ENCODE data around the gene PLEKHG2. TPM values are rescaled to one million over a fixed set of nuclear protein-coding genes. Genes with fewer than 3 reads are reported as not detected.

The PLEKHG2 gene, protein sequence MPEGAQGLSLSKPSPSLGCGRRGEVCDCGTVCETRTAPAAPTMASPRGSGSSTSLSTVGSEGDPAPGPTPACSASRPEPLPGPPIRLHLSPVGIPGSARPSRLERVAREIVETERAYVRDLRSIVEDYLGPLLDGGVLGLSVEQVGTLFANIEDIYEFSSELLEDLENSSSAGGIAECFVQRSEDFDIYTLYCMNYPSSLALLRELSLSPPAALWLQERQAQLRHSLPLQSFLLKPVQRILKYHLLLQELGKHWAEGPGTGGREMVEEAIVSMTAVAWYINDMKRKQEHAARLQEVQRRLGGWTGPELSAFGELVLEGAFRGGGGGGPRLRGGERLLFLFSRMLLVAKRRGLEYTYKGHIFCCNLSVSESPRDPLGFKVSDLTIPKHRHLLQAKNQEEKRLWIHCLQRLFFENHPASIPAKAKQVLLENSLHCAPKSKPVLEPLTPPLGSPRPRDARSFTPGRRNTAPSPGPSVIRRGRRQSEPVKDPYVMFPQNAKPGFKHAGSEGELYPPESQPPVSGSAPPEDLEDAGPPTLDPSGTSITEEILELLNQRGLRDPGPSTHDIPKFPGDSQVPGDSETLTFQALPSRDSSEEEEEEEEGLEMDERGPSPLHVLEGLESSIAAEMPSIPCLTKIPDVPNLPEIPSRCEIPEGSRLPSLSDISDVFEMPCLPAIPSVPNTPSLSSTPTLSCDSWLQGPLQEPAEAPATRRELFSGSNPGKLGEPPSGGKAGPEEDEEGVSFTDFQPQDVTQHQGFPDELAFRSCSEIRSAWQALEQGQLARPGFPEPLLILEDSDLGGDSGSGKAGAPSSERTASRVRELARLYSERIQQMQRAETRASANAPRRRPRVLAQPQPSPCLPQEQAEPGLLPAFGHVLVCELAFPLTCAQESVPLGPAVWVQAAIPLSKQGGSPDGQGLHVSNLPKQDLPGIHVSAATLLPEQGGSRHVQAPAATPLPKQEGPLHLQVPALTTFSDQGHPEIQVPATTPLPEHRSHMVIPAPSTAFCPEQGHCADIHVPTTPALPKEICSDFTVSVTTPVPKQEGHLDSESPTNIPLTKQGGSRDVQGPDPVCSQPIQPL (N-terminal part only)
- 11.8 and 14.2 TPM in 2 replicates for total RNA-seq

DNA sequence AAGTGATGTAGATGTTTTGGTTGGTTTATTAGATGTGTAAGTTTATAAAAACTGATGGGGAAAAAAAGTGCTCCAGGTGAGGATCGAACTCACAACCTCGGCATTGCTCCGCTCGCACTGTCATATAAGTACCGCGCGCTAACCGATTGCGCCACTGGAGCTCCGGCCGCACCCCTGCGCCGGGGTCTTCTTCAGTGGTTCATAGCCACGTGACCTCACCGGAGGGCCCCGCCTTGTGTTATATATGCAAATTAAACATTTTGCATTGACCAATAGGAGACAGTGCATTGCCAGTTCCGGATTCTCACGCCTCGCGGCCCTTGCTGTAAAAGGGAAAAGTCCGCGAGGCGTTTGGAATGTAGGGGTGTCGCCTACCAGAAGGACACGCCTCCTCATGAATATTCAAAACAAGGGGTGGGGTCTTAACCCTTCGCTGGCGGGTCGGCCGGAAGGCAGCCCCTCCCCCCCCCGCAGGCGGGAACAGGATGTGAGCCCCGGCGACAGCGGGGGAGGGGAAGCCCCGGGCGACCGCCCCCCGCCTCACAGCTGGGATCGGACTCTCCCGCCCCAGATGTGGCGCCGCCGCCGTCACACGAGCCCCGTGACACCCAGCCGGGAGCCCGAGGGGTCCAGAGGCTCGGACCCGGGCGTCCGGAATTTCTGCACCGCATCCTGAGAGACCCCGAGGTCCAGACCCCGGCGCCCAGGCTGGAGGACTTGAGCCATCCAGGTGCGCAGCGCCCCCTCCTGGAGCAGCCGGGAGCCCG is at the start of gene PLEKHG2:
Gene PLEKHG2, plus strand, starts transcription at position 570 of the 767 bp plus-strand sequence. CDS start 1,418 bp downstream, outside the sequence.

DNA sequence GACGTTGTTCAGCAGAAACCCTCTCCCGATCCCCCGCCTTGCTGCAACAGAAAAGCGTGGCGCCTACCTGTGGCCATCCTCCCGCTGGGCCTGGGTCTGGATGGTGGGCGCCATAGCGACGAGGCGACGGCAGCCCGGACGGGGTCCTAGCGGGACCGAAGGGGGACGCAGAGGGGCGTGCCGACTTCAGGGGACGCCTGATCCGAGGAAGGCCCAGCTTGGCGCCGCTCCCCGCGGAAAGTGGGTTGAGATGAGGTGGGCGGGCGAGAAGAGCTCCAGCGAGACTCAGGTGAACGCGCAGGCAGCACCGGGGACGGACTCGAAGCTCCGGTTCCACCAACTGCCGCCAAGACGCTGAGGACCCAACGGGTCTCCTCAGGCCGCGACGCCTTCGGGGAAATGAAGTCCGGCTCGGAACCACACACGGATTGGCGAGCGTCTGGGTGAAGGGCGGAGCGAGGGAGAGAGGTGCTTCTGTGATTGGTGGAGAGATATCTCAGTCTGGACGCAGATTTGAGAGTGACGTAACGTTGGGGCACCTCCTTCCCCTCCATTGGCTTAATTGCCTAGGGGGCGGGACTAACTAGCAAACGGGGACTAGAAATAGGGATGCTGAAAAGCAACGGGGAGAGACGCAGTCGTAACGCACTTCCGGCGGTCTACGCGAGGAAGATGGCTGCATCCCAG is 21.6 kb upstream of the PLEKHG2 start, which contains the start of the genes MED29 and PAF1:
Gene MED29, plus strand, starts transcription at position 628 of the 687 bp plus-strand sequence. Its CDS starts 45 bp downstream, at position 673.
Gene PAF1, minus strand, starts transcription at position 356 of the 687 bp plus-strand sequence. Its CDS starts 242 bp downstream, at position 114.

DNA sequence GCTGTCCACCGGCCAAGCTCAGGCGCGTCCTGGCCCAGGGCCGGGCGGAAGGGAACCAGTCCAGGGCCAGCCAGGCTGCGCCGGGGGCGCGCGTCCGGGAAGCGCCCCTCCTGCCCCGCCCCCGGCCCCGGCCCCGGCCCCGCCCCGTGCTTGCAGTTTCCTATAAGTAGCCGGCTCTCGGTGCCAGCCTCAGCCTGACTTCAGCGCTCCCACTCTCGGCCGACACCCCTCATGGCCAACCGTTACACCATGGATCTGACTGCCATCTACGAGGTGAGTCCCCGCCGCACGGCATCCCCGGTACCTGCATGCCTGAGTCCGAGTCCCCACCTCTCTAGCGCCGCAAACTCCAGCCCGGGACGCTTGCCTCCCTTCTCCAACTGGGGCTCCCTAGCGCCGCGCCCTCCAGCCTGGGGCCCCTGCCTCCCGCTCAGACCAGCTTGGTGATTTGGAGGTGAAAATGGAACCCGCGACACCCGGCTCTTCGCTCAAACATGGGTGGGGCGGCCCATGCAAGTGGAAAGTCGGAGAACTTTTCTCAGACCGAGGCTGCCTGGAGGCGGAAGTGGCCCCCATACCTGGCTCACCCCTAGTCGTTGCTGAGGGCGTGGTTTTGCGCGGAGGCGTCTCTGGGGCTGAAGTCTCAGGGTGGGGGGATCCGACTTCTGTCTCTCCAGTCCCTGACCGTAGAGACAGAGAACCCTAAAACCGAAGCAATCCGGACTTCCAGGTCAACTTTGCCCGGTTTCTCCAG is 5.6 kb upstream of the PLEKHG2 start, which contains the start of gene ZFP36:
Gene ZFP36, plus strand, starts transcription at position 192 of the 754 bp plus-strand sequence. Its CDS starts 58 bp downstream, at position 250.

DNA sequence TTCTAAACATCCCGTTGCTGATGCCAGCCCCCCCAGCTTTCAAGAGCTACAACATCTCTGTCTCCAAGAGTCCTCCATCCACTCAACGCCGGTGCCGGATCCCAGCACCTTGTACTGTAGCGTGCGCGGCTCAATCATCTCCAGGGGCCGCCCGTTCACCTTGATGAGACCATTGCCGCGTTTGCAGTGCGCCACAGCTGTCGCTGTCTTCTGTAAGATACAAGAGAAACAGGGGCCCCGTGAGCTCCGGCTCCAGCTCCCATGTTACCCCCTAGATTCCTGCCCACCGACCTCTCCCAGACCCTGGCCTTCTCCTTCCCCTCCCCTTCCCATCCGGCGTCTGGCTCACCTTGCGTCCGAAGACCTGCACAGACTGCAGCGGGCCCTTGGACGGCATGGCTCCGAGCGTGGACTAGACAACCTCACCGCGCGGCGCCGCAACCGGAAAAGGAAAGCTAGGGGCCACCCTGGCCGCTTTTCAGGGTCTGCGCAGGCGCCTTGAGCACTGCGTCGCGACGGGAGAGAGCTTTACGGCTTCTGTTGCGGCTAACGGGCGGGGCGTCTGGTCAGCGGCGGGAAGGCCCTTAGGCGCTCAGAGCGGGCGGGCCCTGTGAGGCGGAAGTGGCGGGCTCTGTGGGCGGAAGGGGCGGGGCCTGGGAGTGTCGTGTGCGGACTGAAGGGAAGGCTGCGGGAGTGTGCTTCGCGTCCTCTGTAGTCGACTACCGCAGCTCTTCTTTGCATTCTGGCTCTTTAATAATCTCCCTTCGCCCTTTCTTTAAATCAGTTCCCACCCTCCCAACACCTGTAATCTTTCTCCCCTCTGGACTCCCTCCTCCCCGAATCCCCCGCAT is 23.3 kb downstream of the PLEKHG2 start, which contains the start of gene RPS16:
Gene RPS16, minus strand, starts transcription at position 451 of the 851 bp plus-strand sequence. Its CDS starts 54 bp downstream, at position 397.

DNA sequence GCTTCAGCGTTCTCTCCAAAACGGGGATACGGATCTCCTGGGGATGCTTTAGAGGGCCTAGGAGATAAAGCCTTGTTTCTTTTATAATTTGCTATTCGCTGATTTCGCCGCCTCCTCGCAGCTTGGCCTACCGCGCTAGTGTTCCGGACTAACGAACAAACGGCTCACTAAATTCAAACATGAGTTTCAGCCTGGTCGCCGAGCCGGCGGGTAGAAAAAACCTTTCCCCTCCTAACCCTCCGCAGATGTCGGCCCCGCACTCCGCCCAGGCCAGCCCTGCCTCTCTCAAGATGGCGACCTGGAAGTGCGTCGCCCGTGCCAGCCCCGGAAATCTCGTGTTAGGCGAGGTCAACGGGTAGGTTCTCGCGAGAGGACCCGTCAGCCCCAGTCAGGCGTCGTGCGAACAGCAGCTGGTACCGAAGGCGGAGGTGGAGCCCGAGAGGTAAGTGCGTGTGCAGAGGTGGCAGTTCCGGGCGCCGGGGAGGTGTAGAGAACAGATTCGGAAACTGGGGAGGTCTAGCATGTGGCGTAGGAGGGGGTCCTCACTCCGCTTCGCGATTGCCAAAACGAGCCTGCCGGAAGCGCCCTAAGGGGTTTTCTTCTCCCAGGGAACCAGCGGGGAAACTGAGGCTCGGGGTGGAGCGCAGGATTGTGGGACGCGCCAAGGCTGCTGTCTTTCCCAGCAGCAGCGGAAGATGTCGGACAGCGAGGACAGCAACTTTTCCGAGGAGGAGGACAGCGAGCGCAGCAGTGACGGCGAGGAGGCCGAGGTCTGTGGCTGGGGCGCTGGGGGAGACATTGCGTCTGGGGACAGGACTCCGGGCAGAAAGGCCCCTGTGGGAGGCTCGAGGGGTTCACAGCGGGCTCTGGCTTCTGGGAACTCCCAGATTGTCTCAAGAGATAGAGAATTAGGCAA is 33.0 kb downstream of the PLEKHG2 start, which contains the start of gene SUPT5H:
Gene SUPT5H, plus strand, starts transcription at position 387 of the 916 bp plus-strand sequence. Its CDS starts 309 bp downstream, at position 696.

Other genes with a start within 250 kb of the PLEKHG2 start
- gene NCCRP1, start 215.7 kb upstream of the PLEKHG2 start, total RNA-seq = not detected in 2 replicates
- not detected in 2 replicates for gene SYCN, start 208.4 kb upstream of the PLEKHG2 start, total RNA-seq
- gene IFNL3, start 167.7 kb upstream of the PLEKHG2 start, total RNA-seq = not detected in 2 replicates
- gene IFNL4, start 163.8 kb upstream of the PLEKHG2 start, total RNA-seq = not detected in 2 replicates
- gene IFNL2, start 144.3 kb upstream of the PLEKHG2 start, total RNA-seq = not detected in 2 replicates
- not detected in 2 replicates for gene IFNL1, start 116.3 kb upstream of the PLEKHG2 start, total RNA-seq
- gene LRFN1, start 91.8 kb upstream of the PLEKHG2 start, total RNA-seq = 0.28 TPM in 1 of 2 replicates, not detected in the other
- 1.2 TPM in 1 of 2 replicates, not detected in the other for gene GMFG, start 76.6 kb upstream of the PLEKHG2 start, total RNA-seq
- gene SAMD4B, start 70.2 kb upstream of the PLEKHG2 start, total RNA-seq = 27.6 and 32.2 TPM in 2 replicates
- gene PAF1, start 21.6 kb upstream of the PLEKHG2 start, total RNA-seq = 28.8 and 68.2 TPM in 2 replicates
- gene MED29, start 21.3 kb upstream of the PLEKHG2 start, total RNA-seq = 19.7 and 24.0 TPM in 2 replicates
- gene ZFP36, start 5.8 kb upstream of the PLEKHG2 start, total RNA-seq = 1.1 and 1.7 TPM in 2 replicates
- 99.8 and 2,230 TPM in 2 replicates for gene RPS16, start 23.3 kb downstream of the PLEKHG2 start, total RNA-seq
- gene SUPT5H, start 32.9 kb downstream of the PLEKHG2 start, total RNA-seq = 49.9 and 91.4 TPM in 2 replicates
- 42.8 and 77.5 TPM in 2 replicates for gene TIMM50, start 68.2 kb downstream of the PLEKHG2 start, total RNA-seq
- under 0.01 and 0.19 TPM in 2 replicates for gene DLL3, start 86.3 kb downstream of the PLEKHG2 start, total RNA-seq
- gene SELENOV, start 102.5 kb downstream of the PLEKHG2 start, total RNA-seq = not detected in 2 replicates
- gene EID2B, start 120.2 kb downstream of the PLEKHG2 start, total RNA-seq = 2.8 and 4.2 TPM in 2 replicates
- 7.9 and 16.9 TPM in 2 replicates for gene EID2, start 127.5 kb downstream of the PLEKHG2 start, total RNA-seq
- not detected in 2 replicates for gene LGALS13, start 189.9 kb downstream of the PLEKHG2 start, total RNA-seq
- gene LGALS16, start 243.2 kb downstream of the PLEKHG2 start, total RNA-seq = not detected in 2 replicates